Measurements from ENCODE around the gene GRM8.

DNA sequence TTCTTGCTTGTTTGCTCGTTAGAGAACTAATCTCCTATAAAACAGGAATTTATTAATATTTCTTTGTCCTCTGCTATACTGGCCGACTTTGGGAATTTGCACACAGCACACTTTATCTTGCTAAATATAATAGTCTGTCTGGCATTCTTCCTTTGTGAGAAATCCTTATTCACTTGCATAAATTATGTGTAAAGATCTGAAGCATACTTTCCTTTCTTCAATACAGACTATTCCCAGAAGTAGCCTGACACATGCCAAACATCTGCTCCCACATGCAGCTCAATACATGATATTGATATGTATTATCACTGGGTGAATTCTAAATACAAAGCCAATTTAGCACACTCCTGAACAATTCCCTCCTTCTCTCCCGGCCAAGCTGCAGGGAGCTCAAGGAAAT is 273.9 kb downstream of the GRM8 start:
- TF ChIP-seq, protein P1, sequence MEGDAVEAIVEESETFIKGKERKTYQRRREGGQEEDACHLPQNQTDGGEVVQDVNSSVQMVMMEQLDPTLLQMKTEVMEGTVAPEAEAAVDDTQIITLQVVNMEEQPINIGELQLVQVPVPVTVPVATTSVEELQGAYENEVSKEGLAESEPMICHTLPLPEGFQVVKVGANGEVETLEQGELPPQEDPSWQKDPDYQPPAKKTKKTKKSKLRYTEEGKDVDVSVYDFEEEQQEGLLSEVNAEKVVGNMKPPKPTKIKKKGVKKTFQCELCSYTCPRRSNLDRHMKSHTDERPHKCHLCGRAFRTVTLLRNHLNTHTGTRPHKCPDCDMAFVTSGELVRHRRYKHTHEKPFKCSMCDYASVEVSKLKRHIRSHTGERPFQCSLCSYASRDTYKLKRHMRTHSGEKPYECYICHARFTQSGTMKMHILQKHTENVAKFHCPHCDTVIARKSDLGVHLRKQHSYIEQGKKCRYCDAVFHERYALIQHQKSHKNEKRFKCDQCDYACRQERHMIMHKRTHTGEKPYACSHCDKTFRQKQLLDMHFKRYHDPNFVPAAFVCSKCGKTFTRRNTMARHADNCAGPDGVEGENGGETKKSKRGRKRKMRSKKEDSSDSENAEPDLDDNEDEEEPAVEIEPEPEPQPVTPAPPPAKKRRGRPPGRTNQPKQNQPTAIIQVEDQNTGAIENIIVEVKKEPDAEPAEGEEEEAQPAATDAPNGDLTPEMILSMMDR (IDR thresholded peaks at IDR 0.05; ENCODE audit: low read depth, low read length, missing input control) = no peak
- TF ChIP-seq YY1 (IDR thresholded peaks at IDR 0.05) = no peak
